Neural cell (in vitro differentiated cells): ENCODE measurements around the gene SLC8A1. TPM values are rescaled to one million over a fixed set of nuclear protein-coding genes. Genes with fewer than 3 reads are reported as not detected.

Experiments
- H2AFZ ChIP-seq: fragments of 200-600, 300-800 bp; sonication (generic), shearing (Covaris generic); 2 replicates; pipeline ENCODE4 v1.6.0; 2014; ENCODE audit warnings: low read depth, mild to moderate bottlenecking, antibody characterized with exemption, low read length, moderate library complexity
- H3F3A ChIP-seq: fragments of 200-600 bp; shearing (Covaris generic); 2 replicates; pipeline ENCODE4 v1.6.1; 2016; ENCODE audit warnings: mild to moderate bottlenecking, moderate library complexity, mixed read lengths, antibody characterized with exemption, low read length; ENCODE audit not compliant: insufficient read depth, poor library complexity, severe bottlenecking
- H3K27ac ChIP-seq: fragments of 200-600, 300-800 bp; sonication (generic), shearing (Covaris generic); 2 replicates; pipeline ENCODE4 v1.5.1; 2014; ENCODE audit warnings: mild to moderate bottlenecking, low read length, moderate library complexity
- H3K27me3 ChIP-seq: fragments of 300-800, 200-600 bp; sonication (generic), shearing (Covaris generic); 2 replicates; pipeline ENCODE4 v1.6.0; 2014; ENCODE audit warnings: mild to moderate bottlenecking, low read depth, low read length, moderate library complexity; ENCODE audit not compliant: insufficient read depth
- H3K36me3 ChIP-seq: fragments of 300-800, 200-600 bp; sonication (generic), shearing (Covaris generic); 2 replicates; pipeline ENCODE4 v1.5.1; 2014; ENCODE audit warnings: mild to moderate bottlenecking, antibody characterized with exemption, low read length, moderate library complexity; ENCODE audit not compliant: insufficient read depth
- H3K4me2 ChIP-seq: fragments of 300-800, 200-600 bp; sonication (generic), shearing (Covaris generic); 2 replicates; pipeline ENCODE4 v1.6.0; 2014; ENCODE audit warnings: mild to moderate bottlenecking, low read length
- H3K4me3 ChIP-seq: fragments of 300-800, 200-600 bp; sonication (generic), shearing (Covaris generic); 2 replicates; pipeline ENCODE4 v1.5.1; 2014; ENCODE audit warnings: mild to moderate bottlenecking, low read length, moderate library complexity
- H3K79me2 ChIP-seq: fragments of 200-600 bp; shearing (Covaris generic); replicated peaks from 2 replicates; pipeline ENCODE4 v1.6.0; 2014; ENCODE audit warnings: mild to moderate bottlenecking, low read length, moderate library complexity; ENCODE audit not compliant: insufficient read depth
- H3K9ac ChIP-seq: fragments of 300-800, 200-600 bp; sonication (generic), shearing (Covaris generic); 2 replicates; pipeline ENCODE4 v1.6.1; 2016; ENCODE audit warnings: mild to moderate bottlenecking, low read length, mixed read lengths
- H3K9me2 ChIP-seq: fragments of 200-600 bp; shearing (Covaris generic); 2 replicates; pipeline ENCODE4 v1.6.1; 2016; ENCODE audit warnings: mild to moderate bottlenecking, low read length, mixed read lengths; ENCODE audit not compliant: insufficient read depth
- H3K9me3 ChIP-seq: fragments of 200-600, 300-800 bp; sonication (generic), shearing (Covaris generic); 2 replicates; pipeline ENCODE4 v1.6.1; 2016; ENCODE audit warnings: mild to moderate bottlenecking, mixed run types, low read length, moderate library complexity, mixed read lengths
- H4K20me1 ChIP-seq: fragments of 200-600 bp; shearing (Covaris generic); 2 replicates; pipeline ENCODE4 v1.6.1; 2016; ENCODE audit warnings: mild to moderate bottlenecking, mixed run types; ENCODE audit not compliant: insufficient read depth
- MXI1 ChIP-seq: fragments of 450-650 bp; conservative IDR thresholded peaks from 2 replicates; pipeline ENCODE4 v1.6.1; 2014; ENCODE audit warnings: antibody characterized with exemption, mild to moderate bottlenecking; ENCODE audit not compliant: poor library complexity, severe bottlenecking
- POLR2AphosphoS5 ChIP-seq: IDR thresholded peaks from 2 replicates; pipeline ENCODE4 v1.6.1; 2012
- RAD21 ChIP-seq: fragments of 450-650 bp; conservative IDR thresholded peaks from 2 replicates; pipeline ENCODE4 v1.6.1; 2014; ENCODE audit warnings: antibody characterized with exemption, mild to moderate bottlenecking, moderate library complexity
- SMC3 ChIP-seq: fragments of 450-650 bp; conservative IDR thresholded peaks from 2 replicates; pipeline ENCODE4 v1.6.1; 2014; ENCODE audit warnings: antibody characterized with exemption, mild to moderate bottlenecking, moderate library complexity; ENCODE audit not compliant: poor library complexity
- TAF1 ChIP-seq: IDR thresholded peaks from 2 replicates; pipeline ENCODE4 v1.6.1; 2012; ENCODE audit warnings: low read depth
- polyA plus RNA-seq: library from polyadenylated mRNA; depleted of rRNA; stranded (reverse); fragments of >200 nt; gene quantifications from 2 replicates; pipeline ENCODE4 v1.2.3, GENCODE V29; 2014
- TF ChIP-seq, protein P1 (sequence below): fragments of 450-650 bp; IDR thresholded peaks from 2 replicates; pipeline ENCODE4 v1.5.1; 2014; ENCODE audit warnings: antibody characterized with exemption, mild to moderate bottlenecking, moderate library complexity; ENCODE audit not compliant: poor library complexity, severe bottlenecking
- TF ChIP-seq, protein P2 (sequence below): IDR thresholded peaks from 2 replicates; pipeline ENCODE4 v1.6.1; 2012; ENCODE audit warnings: borderline replicate concordance

Gene SLC8A1
- polyA plus RNA-seq, 1 donor from 2014 or later = 18.7 TPM

DNA sequence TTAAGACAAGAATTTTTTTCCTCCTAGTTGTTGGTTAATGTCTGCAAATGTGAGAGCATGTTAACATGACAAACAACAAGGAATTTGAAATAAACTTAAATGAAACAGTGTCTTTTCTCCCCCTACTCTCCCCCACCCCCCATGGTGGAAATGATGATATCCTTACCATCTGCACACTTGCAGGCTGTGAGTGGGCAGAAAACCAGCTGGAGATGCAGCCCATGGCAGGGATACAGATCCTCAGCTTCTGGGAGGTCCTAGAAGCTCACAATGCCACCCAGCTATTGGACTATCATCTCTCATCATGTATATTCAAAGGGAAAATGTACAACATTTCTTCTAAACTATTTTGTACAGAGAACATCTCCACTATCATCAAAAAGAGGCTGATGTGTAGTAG, 196.8 kb downstream of the SLC8A1 start:
- peaks cover 6% of the 10 kb centered on the region for H3F3A ChIP-seq
- no peak overlapping the region for H3K9ac ChIP-seq
- peaks cover 4% of the 10 kb centered on the region for H3K79me2 ChIP-seq
- H3K9me3 ChIP-seq = no peaks in the 10 kb centered on the region
- TF ChIP-seq SMC3 (no peak), POLR2AphosphoS5 (no peak), MXI1 (no peak), RAD21 (no peak)
- TF ChIP-seq, protein P1, sequence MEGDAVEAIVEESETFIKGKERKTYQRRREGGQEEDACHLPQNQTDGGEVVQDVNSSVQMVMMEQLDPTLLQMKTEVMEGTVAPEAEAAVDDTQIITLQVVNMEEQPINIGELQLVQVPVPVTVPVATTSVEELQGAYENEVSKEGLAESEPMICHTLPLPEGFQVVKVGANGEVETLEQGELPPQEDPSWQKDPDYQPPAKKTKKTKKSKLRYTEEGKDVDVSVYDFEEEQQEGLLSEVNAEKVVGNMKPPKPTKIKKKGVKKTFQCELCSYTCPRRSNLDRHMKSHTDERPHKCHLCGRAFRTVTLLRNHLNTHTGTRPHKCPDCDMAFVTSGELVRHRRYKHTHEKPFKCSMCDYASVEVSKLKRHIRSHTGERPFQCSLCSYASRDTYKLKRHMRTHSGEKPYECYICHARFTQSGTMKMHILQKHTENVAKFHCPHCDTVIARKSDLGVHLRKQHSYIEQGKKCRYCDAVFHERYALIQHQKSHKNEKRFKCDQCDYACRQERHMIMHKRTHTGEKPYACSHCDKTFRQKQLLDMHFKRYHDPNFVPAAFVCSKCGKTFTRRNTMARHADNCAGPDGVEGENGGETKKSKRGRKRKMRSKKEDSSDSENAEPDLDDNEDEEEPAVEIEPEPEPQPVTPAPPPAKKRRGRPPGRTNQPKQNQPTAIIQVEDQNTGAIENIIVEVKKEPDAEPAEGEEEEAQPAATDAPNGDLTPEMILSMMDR = no peak
- TF ChIP-seq, protein P2, sequence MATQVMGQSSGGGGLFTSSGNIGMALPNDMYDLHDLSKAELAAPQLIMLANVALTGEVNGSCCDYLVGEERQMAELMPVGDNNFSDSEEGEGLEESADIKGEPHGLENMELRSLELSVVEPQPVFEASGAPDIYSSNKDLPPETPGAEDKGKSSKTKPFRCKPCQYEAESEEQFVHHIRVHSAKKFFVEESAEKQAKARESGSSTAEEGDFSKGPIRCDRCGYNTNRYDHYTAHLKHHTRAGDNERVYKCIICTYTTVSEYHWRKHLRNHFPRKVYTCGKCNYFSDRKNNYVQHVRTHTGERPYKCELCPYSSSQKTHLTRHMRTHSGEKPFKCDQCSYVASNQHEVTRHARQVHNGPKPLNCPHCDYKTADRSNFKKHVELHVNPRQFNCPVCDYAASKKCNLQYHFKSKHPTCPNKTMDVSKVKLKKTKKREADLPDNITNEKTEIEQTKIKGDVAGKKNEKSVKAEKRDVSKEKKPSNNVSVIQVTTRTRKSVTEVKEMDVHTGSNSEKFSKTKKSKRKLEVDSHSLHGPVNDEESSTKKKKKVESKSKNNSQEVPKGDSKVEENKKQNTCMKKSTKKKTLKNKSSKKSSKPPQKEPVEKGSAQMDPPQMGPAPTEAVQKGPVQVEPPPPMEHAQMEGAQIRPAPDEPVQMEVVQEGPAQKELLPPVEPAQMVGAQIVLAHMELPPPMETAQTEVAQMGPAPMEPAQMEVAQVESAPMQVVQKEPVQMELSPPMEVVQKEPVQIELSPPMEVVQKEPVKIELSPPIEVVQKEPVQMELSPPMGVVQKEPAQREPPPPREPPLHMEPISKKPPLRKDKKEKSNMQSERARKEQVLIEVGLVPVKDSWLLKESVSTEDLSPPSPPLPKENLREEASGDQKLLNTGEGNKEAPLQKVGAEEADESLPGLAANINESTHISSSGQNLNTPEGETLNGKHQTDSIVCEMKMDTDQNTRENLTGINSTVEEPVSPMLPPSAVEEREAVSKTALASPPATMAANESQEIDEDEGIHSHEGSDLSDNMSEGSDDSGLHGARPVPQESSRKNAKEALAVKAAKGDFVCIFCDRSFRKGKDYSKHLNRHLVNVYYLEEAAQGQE = no peak
- no peaks in the 10 kb centered on the region for H3K9me2 ChIP-seq
- no peaks in the 10 kb centered on the region for H3K36me3 ChIP-seq
- no peak overlapping the region for H2AFZ ChIP-seq
- peak overlapping the region; percentile 7 for H3K4me3 ChIP-seq
- H3K4me2 ChIP-seq = no peak overlapping the region
- peak overlapping the region; percentile 61 for H3K27ac ChIP-seq
- H4K20me1 ChIP-seq = no peaks in the 10 kb centered on the region
- H3K27me3 ChIP-seq = no peaks in the 10 kb centered on the region

DNA sequence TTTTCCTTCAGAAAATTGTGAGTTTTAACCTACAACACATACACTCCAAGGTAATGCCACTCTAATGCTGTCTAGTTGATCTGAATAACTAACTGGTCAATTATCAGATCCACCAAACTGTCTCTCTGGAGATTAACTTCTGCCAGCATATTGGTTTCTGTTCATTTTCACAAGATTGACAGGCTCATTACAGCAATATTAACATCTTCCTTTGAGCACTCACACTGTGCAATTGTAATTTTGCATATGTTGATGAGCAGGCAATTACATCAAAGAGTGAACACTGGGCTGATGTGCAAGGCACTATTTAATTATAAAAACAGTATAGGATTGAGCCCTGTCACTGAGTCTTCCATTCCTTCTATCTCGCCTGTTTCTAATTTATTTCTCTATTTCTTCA, 197.3 kb downstream of the SLC8A1 start:
- no peak overlapping the region for H3K4me2 ChIP-seq
- H3F3A ChIP-seq = peaks cover 6% of the 10 kb centered on the region
- no peak overlapping the region for H3K9ac ChIP-seq
- H3K27me3 ChIP-seq = no peaks in the 10 kb centered on the region
- no peaks in the 10 kb centered on the region for H4K20me1 ChIP-seq
- H3K79me2 ChIP-seq = peaks cover 4% of the 10 kb centered on the region
- H3K27ac ChIP-seq = peak overlapping the region; percentile 61
- H3K9me2 ChIP-seq = no peaks in the 10 kb centered on the region
- no peak overlapping the region for H3K4me3 ChIP-seq
- no peaks in the 10 kb centered on the region for H3K36me3 ChIP-seq
- H2AFZ ChIP-seq = no peak overlapping the region
- no peaks in the 10 kb centered on the region for H3K9me3 ChIP-seq
- TF ChIP-seq TAF1 = no peak
- peak; percentile 60 for TF ChIP-seq POLR2AphosphoS5
- no peak for TF ChIP-seq SMC3
- TF ChIP-seq, protein P1 = no peak
